ENCODE results near the gene ARHGAP31. TPM values are rescaled to one million over a fixed set of nuclear protein-coding genes. Genes with fewer than 3 reads are reported as not detected.

The ARHGAP31 gene
- total RNA-seq, 4 donors from 2014 or later, result 20.3 to 38.8 (median 28.8) TPM

DNA sequence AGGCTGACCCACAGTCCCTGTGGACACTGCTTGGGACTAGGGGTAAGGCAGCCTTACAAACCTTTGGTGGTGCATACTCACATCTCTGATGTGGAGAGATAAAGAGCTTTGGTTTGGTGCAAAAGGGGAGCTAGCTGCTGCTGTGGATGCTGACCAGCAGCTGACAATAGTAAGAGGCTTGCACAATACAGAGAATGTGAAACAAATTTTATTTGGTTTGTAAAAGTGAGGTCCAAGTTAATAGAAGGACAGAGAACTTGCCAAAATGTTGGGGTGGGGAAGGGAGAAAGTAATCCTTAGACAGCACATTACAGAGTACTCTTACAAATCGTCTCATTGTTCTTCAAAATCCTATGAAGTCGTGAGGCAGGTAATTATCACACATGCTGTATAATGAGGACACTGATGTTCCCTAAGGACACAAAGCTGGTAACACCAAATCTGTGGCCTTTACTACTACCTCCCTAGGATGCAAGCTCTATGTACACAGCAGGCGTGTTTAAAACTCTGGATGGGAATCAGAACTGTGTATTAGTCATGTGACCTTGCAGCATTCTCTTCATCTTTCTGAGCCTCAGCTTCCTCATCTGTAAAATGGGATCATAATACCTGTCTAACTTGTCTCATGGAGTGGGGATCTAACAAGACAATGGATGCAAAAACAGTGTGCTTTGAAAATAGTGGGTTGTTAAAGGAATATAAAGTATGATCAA lies 21.6 kb downstream of the ARHGAP31 start:
- TF ChIP-seq, protein P1, sequence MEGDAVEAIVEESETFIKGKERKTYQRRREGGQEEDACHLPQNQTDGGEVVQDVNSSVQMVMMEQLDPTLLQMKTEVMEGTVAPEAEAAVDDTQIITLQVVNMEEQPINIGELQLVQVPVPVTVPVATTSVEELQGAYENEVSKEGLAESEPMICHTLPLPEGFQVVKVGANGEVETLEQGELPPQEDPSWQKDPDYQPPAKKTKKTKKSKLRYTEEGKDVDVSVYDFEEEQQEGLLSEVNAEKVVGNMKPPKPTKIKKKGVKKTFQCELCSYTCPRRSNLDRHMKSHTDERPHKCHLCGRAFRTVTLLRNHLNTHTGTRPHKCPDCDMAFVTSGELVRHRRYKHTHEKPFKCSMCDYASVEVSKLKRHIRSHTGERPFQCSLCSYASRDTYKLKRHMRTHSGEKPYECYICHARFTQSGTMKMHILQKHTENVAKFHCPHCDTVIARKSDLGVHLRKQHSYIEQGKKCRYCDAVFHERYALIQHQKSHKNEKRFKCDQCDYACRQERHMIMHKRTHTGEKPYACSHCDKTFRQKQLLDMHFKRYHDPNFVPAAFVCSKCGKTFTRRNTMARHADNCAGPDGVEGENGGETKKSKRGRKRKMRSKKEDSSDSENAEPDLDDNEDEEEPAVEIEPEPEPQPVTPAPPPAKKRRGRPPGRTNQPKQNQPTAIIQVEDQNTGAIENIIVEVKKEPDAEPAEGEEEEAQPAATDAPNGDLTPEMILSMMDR (IDR thresholded peaks at IDR 0.05; ENCODE audit: low read depth), result no peak

DNA sequence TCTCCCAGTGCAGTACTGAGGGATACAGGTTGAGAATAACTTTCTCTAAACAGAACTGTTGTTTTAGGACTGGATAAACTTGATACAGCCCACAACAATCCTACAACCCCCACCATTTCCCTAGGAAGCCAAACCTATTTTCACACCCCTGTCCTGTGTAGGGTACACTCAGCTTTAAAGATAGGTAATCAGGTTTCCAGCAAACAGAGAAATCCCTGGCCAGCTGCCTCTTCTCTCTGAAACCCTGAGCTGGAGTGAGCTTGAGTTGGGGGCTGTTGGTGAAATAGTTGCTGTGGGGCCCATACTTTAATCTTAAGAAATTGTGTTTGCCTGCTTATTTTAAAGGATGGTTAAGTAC lies 22.1 kb downstream of the ARHGAP31 start:
- TF ChIP-seq, protein P1 (IDR thresholded peaks at IDR 0.05; ENCODE audit: low read depth), result no peak

DNA sequence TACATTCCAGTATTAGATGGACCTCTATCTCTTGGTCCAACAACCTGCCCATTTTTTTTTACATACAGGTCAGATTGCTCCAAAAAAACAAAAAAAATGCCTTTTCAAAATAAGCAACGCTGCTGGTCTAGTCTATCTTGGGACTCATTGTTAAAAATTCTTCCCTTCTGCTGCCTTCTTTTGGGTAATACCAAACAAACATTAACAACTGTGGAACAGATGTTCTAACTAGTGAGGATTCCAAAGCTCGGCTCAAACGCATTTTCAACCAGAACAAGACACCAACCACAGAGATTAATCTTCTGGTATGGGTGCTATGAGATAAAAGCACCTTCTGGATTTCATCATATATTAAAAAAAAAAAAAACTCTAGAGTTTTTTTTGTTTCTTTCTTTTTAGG lies 24.7 kb downstream of the ARHGAP31 start:
- TF ChIP-seq, protein P1 (IDR thresholded peaks at IDR 0.05; ENCODE audit: low read depth), result no peak

DNA sequence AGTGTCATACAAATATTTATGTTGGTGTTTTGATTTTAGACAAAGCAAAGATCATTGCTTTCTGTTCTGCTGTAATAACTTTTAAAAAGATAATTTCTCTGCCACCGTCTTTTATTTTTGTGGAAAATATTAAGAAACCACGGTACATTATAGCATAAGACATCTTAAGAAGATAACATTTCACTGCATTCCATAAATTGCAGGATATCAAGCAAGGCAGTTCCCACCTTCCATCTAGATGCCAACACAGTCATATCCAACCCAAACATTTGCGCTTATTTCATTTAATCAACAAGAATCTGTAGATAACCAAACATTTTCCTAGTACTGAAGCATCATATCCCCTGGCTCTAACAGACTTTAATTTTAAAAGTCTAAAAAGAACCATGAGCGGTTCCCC lies 25.1 kb downstream of the ARHGAP31 start:
- TF ChIP-seq, protein P1 (IDR thresholded peaks at IDR 0.05; ENCODE audit: low read depth), result no peak

DNA sequence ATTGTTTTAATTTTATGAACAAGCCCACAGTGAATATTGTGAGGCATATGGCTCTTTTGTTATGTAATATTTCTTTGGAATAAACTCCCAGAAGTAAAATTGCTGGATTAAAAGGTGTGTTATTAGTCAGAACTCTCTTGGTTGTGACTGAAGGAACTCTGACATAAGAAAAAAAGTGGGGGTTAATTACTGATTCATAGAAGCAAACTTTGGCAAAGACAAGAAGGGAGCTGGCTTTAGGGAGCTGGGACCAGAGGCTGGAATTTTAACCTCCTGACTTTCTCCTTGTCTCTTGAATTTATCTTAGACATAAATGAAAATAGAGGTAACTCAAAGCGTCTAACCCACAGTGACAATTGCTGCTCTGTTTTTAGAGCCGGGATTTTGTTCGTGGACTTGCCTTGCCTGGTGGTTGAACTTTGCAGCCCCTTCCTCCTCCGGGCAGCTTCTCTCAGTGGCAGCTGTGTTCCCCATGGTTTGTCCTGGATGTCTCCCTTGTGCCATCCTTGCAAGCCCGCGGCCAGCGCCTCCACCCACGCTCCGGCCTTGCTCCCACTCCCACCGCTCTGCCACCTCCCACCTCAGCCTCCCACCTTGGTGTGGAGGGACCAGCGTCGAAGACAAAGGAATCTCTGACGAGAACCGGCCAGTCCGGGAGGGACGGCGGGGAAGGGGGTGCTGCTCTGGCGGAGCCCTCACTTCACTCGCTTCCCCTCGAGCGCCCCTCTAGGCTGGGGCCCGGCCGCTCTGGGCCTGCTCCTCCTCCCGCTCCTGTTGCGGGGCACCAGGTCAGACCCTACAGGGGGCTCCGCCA lies 28.0 kb downstream of the ARHGAP31 start:
- TF ChIP-seq, protein P1 (IDR thresholded peaks at IDR 0.05; ENCODE audit: low read depth), result no peak

DNA sequence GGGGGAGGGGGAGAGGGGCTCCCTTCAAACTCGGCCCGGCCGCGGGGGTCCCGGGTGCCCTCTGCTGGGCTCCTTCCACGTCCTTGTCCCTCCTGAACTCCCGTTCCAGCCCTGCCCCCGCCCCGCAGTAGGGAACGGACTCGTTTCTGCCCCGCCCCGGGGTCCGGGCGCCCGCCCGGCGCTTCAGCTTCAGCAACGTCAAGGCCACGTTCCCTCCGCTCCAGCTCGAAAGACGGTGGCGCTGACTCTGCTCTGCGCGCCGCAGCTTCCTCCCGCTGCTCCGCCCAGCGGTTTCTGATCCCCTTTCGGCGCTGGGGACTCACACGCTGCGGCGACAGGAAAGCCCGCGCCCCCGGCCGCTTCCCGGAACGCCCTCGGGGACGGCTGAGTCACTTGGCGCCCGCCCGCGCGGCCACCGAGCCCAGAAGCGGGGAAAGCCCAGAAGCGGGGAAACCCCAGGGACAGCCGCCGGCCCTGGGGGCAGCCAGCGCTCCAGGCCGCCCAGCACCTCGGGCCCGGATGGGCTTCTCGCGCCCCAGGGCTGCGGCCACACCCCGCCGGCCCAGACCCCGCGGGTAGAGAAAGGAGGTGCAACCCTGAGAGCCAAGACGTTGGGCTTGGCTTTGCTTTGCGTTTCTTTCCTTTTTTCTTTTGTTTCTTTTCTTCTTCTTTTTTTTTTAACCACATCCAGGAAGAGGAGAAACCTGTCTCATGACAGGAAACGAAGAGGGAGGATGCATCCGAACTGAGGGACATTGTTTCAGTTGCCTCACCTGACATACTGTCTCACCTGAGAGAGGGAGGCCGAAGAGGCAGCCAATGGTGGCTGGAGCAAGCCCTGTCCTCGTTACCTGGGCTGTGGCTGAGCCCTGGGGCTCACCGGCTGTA lies 28.9 kb downstream of the ARHGAP31 start:
- TF ChIP-seq, protein P1 (IDR thresholded peaks at IDR 0.05; ENCODE audit: low read depth), result no peak

DNA sequence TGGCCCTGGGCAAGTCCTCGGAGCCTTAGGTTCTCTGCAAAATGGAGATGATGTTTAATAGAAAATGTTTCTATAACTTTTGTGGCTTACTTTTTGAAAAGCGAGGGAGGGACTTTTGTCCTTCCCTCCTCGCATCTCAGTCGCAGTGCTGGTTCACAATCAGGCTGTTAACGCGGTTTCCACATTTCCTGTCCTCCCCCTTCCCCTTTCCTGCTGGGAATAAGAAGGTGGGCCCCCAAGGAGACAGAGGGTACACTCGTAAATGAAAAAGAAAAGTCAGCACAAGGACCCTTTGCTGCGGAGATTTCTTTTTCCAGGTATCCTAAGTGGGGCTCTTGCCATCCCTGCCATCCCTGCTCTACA lies 29.5 kb downstream of the ARHGAP31 start:
- TF ChIP-seq, protein P1 (IDR thresholded peaks at IDR 0.05; ENCODE audit: low read depth), result no peak

Measured in subcutaneous adipose tissue (tissue), 4 donors.